K562 (cell line): Measurements from ENCODE around the gene NABP2. TPM values are rescaled to one million over a fixed set of nuclear protein-coding genes. Genes with fewer than 3 reads are reported as not detected.

Experiments
- BDP1 ChIP-seq: IDR thresholded peaks from 3 replicates; pipeline ENCODE4 v1.6.1; 2011; ENCODE audit not compliant: insufficient read length, insufficient read depth
- CBX1 ChIP-seq: sonication (generic); IDR thresholded peaks from 2 replicates; pipeline ENCODE4 v1.6.1; 2016; ENCODE audit warnings: antibody characterized with exemption, low read depth, mild to moderate bottlenecking
- CBX8 ChIP-seq: fragments of 200-600 bp; sonication (generic); IDR thresholded peaks from 2 replicates; pipeline ENCODE4 v1.6.1; 2012; ENCODE audit warnings: borderline replicate concordance, mixed run types, low read depth, mild to moderate bottlenecking, moderate library complexity, mixed read lengths, low read length, control low read depth, inconsistent platforms; ENCODE audit not compliant: poor library complexity, severe bottlenecking; ENCODE audit errors: extremely low read depth
- CGGBP1 ChIP-seq: fragments of 250-450 bp; sonication (Bioruptor Pico); IDR thresholded peaks from 2 replicates; pipeline ENCODE4 v1.9.0; 2021; ENCODE audit warnings: mild to moderate bottlenecking
- CHAMP1 ChIP-seq: fragments of 450-650 bp; IDR thresholded peaks from 2 replicates; pipeline ENCODE4 v1.6.1; 2016; ENCODE audit warnings: mild to moderate bottlenecking
- CTBP1 ChIP-seq: fragments of 450-650 bp; IDR thresholded peaks from 2 replicates; pipeline ENCODE4 v1.6.1; 2016; ENCODE audit warnings: borderline replicate concordance
- GATA2 ChIP-seq: sonication (generic); formaldehyde crosslinking; IDR thresholded peaks from 2 replicates; pipeline ENCODE4 v1.4.0; 2020; ENCODE audit warnings: mild to moderate bottlenecking, missing genetic modification reagents
- HINFP ChIP-seq: fragments of 450-650 bp; conservative IDR thresholded peaks from 2 replicates; pipeline ENCODE4 v1.6.1; 2016; ENCODE audit warnings: missing genetic modification characterization, low read depth, mild to moderate bottlenecking, control low read depth, missing compliant biosample characterization
- KDM5B ChIP-seq: fragments of 200-600 bp; sonication (generic); IDR thresholded peaks from 2 replicates; pipeline ENCODE4 v1.6.1; 2012; ENCODE audit warnings: low read depth, mild to moderate bottlenecking, moderate library complexity, low read length, control low read depth, inconsistent platforms; ENCODE audit not compliant: insufficient replicate concordance
- MAFG ChIP-seq: fragments of 450-650 bp; conservative IDR thresholded peaks from 2 replicates; pipeline ENCODE4 v1.6.1; 2016; ENCODE audit warnings: missing genetic modification characterization, missing compliant biosample characterization
- NKRF ChIP-seq: fragments of 450-650 bp; IDR thresholded peaks from 2 replicates; pipeline ENCODE4 v1.6.1; 2016; ENCODE audit warnings: borderline replicate concordance
- RUNX1 ChIP-seq: sonication (generic); IDR thresholded peaks from 2 replicates; pipeline ENCODE4 v1.6.1; 2016; ENCODE audit warnings: antibody characterized with exemption, low read depth
- SMAD3 ChIP-seq: fragments of 450-650 bp; formaldehyde crosslinking; conservative IDR thresholded peaks from 2 replicates; pipeline ENCODE4 v1.4.0; 2020; ENCODE audit warnings: mild to moderate bottlenecking
- STAT5B ChIP-seq: fragments of 250-450 bp; sonication (Bioruptor Pico); IDR thresholded peaks from 2 replicates; pipeline ENCODE4 v1.8.0; 2021; ENCODE audit warnings: mild to moderate bottlenecking, inconsistent platforms
- ZNF12 ChIP-seq: sonication (generic); formaldehyde crosslinking; IDR thresholded peaks from 2 replicates; pipeline ENCODE4 v1.4.0; 2020; ENCODE audit warnings: mild to moderate bottlenecking, missing genetic modification reagents
- ZNF253 ChIP-seq: fragments of 250-450 bp; sonication (Bioruptor Pico); conservative IDR thresholded peaks from 2 replicates; pipeline ENCODE4 v1.6.1; 2021; ENCODE audit warnings: mild to moderate bottlenecking
- ZNF592 ChIP-seq: fragments of 450-650 bp; IDR thresholded peaks from 2 replicates; pipeline ENCODE4 v1.6.1; 2017; ENCODE audit warnings: antibody characterized with exemption, mild to moderate bottlenecking
- ZNF830 ChIP-seq: fragments of 250-450 bp; sonication (Bioruptor Pico); IDR thresholded peaks from 2 replicates; pipeline ENCODE4 v1.5.0; 2021; ENCODE audit warnings: mild to moderate bottlenecking
- polyA plus RNA-seq, 8 experiments: library from polyadenylated mRNA; depleted of rRNA in 4 of 8; stranded (reverse) in 5 of 8; unstranded in 3 of 8; fragments of >200 nt; fragmentation: Nextera tagmentation in 2 of 8; fragmentation: Illumina TruSeq in 1 of 8; extraction: Ambion mirVana in 2 of 8; extraction: Trizol in 1 of 8; gene quantifications; 2 replicates each; pipeline versions ENCODE4 v1.2.1 to v1.2.3, GENCODE V29; 2011 to 2014; ENCODE audit warnings: inconsistent platforms in 1 of 8, missing spikeins in 1 of 8
- total RNA-seq, 7 experiments: library from RNA; depleted of rRNA in 6 of 7; stranded (reverse); fragments of >200 nt in 6 of 7; fragmentation: Illumina TruSeq in 2 of 7; extraction: Trizol in 2 of 7; gene quantifications; 2 replicates each; pipeline versions ENCODE4 v1.2.1 to v1.2.3, GENCODE V29; 2011 to 2021; ENCODE audit warnings: low replicate concordance in 1 of 7

Gene NABP2
- total and polyA plus RNA-seq, 9 of the 15 experiments (the other 6 are each of a cell fraction or from before 2014, with no cell fraction given): 11.3 to 60.6 (median 43.5) TPM

GRCh38 chr12:56193025-56193578, 31.0 kb upstream of the NABP2 start (continued):
- TF ChIP-seq BDP1 (no peak), SMAD3 (CRISPR knock-in tag) (no peak), ZNF830 (no peak), CBX1 (no peak), ZNF253 (CRISPR knock-in tag) (no peak), ZNF592 (peak; percentile 83), CGGBP1 (CRISPR knock-in tag) (no peak), KDM5B (no peak), HINFP (tag) (no peak), MAFG (no peak), STAT5B (CRISPR knock-in tag) (no peak), CBX8 (no peak), CTBP1 (no peak), GATA2 (CRISPR knock-in tag) (no peak), RUNX1 (no peak), CHAMP1 (no peak), ZNF12 (no peak), NKRF (peak; percentile 23; the same call in 1 of the 2 replicates)
